DMS153 treated with DMSO at 0.1 percent for 48 hours (cell line): ENCODE results near the gene APMAP.
"Not testable (repeated sequence)": the region's sequence is repeated elsewhere in the genome, so short reads cannot be mapped to it uniquely, and the experiment has no call there.

Experiments used
- DNase-seq: peaks from one replicate; lab custom pipeline; 2025; ENCODE audit not compliant: unreplicated experiment; lab: John Stamatoyannopoulos, UW

Gene APMAP

DNA sequence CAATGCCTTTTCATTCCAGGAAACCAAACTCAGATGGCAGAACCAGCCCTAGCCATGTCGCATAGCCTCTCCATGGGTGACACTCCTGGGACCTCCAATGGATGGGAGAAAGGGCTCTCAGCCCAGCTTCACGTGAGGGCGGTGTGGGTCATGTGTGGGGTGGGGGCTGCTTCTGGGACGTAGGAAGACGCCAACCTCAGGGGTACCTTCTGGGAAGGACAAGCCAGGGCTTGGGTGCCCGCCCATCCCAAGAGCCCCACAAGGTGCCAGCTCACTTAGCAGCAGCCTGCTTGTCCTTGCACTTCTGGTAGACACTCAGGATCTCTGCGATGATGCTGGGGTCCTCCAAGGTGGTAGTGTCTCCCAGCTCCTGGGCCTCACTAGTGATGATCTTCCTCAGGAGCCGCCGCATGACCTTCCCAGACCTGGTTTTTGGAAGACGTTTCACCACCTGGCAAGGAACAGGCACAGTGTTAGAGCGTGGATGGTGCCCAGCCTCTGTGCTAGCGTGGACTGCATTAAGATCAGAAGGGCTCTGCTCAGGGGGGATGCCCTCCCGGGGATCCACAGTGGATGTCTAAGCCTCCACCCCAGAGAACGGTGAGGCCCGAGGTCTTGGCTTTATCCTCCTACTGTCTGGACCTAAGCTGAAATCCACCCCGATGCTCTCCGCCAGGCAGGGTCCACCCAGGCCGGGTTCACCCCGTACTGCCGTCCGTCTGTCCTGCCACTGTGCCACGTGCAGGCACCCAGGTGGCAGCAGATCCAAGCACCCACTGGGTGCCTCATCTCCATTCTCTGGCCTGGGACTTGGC lies 15.1 kb upstream of the APMAP start:
- no peak for DNase-seq

DNA sequence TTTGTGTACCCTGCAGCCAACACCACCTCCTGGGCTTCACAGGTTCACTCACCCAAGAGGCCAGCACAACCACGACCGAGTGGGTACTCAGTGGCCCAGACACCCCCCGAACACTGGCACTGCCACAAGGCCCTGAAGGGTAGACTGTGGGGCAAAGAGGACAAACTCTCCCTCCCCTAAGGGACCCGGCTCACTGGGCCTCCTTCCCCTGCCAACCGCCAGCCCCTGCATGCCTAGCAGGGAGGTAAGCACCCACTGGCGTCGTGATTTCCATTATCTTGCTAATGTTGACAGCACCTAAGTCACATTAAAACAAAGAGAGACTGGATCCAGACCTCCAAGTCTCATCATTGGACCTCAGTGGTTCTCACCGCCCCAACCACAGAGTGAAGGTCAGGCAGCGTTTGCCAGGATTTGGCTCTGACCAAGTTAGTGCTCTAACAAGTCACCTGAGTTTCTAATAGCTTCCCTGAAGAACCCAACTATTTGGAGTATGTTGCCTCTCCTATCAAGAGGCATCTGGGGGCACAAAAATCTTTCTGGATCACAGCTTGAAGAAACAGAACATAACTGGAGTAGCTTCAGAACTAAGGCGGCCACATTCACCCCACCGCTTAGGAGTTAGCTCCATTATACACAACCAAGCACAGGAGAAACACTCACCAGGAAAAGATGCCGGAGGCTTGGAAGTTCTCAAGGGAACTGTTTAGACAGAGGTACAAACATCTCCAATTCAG lies 14.0 kb upstream of the APMAP start:
- DNase-seq, result no peak

DNA sequence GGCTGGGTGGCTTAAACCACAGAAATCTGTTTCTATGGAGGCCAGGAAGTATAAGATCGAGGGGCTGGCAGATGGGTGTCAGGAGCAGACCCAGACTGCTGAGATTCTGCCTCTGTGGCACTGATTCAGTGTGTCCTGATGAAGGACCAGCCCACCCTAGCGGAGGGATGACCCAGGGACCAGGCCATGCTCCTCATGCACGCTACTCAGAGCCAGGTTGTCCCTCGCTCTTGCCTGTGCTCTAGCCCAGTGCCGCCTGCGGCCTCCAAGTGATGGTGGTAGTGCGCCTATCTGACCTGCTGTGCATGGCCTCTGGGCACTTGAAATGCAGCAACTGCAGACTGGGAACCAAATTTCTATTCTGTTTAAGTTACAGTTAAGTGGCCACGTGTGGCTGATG lies 13.1 kb upstream of the APMAP start:
- DNase-seq, result no peak

DNA sequence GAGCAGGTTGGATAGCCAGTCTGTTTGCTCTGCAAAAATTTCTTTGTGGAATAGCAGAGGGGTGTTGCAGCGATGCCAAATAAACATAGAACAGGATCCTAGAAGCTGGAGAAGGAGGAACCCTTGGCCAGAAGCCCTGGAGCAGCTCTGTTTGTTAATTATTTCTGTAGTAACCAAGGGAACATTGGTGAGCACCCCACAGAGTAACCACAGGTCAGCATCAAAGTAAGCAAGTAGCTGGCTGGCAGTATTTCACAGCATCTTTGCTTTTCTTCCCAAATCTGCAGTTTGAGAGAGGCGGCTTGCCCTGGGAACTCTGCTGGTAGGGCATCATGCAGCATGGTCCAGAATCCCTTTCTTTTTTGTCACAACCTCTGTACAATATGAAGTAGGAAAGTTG lies 12.7 kb upstream of the APMAP start:
- no peak for DNase-seq

DNA sequence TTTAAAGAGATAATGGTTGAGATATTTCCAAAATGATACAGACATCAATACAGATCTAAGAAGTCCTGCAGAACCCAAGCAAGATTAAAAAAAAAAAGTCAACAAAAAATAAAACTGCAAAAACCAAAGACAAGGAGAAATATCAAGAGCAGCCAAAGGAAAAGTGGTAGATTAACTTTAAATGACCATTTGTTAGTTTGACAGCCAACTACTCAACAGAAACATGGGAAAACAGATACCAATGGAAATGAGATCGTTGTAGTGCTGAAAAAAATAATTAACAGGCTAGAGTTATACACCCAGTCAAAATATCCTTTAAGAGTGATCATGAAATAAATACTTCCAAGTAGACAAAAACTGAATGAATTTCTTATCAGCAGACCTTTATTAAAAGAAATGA lies 10.5 kb upstream of the APMAP start:
- no peak for DNase-seq

DNA sequence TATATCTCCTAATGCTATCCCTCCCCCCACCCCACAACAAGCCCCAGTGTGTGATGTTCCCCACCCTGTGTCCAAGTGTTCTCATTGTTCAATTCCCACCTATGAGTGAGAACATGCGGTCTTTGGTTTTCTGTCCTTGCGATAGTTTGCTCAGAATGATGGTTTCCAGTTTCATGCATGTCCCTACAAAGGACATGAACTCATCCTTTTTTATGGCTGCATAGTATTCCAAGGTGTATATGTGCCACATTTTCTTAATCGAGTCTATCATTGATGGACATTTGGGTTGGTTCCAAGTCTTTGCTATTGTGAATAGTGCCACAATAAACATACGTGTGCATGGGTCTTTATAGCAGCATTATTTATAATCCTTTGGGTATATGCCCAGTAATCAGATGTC lies 8.8 kb upstream of the APMAP start:
- not testable (repeated sequence) for DNase-seq

DNA sequence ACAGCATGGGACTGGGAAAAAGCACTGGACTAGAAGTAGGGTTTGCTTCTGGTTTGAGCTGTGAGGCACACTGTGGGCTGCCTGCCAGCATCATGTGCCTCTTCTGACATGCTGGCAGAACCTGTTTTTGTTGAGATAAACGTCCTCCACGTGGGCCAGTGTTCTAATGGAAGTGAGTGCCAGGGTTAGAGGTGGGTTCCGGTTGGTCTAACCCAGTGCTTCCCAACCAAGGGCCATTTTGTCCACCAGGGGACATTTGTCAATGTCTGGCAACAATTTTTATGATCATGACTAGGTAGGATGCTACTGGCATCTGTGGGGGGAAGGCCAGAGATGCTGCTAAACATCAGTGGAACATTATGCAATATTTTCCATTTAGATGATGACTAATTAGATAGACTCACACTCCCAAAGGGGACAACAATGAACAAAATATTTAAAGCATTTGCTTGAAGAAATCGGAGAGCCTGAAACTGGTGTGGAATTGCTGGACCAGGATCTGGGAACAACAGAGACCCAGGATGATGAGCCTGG lies 7.8 kb upstream of the APMAP start:
- DNase-seq, result peak; percentile 19

DNA sequence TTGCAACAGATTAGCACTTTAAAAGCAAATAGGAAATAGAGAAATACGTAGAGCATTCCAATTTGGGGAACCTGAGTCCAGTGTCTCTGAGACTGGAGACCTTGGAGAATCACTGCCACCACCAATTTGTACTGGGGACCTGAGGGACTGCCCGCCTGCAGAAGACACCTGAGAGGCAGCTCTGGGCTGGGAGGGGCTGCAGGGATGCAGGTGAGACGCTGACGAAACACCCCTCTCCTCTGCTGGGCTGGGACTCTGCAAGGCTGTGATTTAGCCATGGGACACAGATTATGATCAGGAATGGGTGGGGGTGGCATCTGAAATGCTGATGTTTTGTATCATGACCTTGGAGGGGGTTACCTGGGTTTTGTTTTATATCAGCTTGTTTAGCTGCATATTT lies 7.0 kb upstream of the APMAP start:
- no peak for DNase-seq

DNA sequence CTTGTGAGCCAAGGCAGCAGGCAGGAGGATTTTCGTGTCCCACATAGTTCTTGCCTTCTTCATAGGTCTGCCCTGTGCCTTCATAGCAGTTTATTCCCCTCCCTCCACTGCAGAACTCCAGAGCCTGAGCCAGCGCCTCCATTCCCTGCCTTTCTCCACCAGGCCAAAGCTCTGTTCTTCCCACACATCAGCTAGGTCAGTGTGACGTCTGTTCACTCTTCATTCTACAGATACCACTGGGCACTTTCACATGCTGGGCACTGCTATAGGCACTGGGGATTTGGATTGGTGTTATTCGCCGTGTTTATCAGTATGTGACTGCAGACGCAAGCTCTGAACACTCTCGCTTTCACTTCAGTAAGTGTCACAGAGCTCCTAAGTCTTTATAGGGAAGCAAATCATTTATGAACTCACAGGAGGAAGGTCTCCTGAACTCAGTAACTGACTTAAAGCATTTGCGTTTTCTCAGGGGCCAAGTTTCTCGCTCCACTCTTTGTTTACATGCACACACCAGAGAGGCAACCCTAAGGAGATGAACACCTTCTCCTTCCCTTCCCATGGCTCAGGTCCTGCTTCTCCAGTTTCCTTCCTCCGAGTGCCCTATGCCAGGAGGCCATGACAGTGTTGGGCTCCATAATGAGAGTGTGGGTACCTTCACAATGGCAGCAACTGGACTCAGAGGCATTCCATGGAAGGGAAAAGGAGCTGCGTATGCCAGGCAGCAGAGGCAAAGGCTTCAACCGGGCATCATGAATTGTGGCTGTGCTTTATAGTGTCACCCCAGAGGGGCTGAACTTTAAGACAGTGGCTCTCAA lies 6.3 kb upstream of the APMAP start:
- DNase-seq, result no peak

DNA sequence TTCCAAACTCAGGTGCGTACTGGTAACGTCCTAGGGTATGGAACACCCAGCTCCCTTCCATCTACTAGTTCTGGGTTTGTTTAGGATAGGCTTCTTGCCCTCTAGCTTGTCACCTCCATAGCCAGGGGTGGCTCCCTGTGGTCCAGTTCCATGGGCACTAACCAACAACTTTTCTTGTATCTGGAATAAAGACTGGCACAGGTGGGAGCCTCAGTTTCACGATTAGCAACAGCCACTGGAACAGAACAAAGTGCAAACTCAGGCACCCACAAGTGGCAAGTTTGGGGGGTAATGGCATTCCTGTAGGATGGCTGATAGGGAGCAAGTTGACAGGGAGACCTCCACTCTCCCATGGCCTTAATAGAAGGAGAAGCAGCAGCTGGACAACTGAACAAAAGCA lies 5.6 kb upstream of the APMAP start:
- DNase-seq, result no peak

DNA sequence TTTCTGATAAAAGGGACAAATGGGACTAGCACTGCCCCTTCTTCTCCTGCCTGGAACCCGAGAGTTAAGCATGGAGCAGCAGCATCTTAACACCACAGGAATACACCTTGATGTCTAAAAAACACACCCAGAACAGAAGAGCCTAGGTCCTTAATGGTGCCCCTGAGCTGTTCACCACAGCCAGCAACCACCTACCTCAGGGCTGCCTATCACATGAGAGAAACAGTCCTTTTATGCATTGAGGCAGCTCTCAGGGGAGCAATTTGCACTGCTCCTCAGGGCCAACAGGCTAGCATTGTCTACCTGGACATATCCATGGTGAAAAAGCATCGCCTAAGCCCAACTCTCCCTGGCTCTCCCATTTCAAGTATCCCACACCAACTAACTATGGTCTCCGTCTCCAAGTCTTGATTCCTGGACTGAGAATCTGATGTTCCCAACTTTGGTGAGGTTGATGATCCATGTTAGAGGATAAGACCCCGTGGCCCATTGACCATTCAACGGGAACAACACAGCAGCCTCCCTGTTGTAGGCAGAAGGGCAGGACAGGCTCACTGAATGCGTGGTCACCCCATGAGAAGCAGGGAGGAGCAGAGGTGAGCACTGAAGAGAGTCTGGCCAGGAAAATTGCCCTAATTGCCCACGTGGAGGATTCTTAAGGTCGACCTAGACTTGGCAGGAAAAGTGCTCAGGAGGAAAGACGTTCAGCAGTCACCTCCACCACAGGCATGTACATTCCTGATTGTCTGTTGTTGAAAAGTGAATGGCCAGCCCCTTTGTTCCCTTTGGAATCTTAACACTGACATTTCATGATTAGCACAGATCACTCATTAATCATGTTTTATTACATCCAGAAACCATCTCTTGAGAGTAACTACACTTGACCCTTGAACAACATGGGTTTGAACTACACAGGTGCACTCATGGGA lies 4.2 kb upstream of the APMAP start:
- no peak for DNase-seq

DNA sequence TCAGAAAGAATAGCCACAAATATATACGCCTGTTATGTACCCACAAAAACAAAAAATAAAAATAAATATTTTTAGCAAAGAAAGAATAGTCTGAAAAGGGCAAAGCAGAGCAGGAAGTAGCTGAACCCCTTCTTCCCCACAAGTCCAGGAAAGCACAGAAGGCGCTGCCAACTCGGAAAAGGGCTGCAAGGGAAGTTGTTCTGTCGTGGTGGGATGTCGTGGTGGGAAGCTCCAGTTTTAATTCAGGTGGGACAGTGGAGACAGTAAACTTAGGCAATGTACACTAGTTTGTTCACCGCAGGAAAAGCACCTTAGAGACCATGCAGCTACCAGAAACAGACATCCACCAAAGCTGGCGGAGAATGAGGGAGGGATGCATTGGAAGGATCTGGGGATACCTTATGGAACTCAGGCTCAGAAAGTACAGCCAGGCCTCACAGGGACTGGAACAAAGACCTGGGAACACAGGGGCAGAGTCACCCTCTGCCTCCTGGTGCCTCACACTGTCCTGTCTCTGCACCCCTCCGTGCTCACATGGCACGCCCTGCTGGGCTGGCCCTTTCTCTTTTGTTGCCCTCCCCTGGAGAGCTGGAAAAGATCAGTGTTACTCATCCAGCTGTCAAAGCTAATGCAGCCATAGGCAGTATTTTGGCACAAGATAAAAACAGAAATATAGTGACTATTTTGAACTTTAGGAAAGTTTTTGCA lies 3.3 kb upstream of the APMAP start:
- no peak for DNase-seq

DNA sequence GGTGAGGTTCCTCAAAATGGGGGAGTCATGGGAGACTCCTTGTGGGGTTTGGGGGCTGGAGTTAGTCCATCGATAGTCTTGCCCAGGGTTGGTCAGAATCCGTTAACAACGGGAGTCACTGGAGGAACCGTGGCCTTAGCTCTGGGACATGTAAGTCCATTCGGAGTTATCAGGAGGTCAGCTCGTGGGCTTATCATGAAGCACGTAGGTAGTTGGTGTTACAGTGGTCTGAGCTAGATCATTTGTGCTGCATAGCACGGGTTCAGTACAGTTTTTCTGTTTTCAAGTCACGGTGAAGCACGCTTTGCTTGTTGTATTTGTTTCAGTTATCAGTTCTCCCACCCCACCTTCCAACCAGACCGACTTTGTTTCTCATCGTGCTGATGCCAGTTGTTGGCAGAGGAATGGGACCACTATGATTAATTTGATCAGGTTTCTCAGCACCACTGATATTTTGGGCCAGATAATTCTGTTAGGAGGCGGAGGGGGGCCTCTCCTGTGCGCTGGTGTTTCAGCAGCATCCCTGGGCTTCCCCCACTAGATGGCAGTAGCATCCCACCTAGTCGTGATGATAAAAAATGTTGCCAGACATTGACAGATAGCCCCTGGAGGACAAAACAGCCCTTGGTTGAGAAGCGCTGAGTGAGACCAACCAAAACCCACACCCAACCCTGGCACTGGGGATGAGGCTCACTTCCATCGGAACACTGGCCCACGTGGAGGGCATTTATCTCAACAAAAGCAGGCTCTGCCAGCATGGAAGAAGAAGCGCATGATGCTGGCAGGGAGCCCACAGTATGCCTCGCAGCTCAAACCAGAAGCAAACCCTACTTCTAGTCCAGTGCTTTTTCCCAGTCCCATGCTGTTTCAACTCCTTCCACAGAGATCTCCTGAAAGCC lies 2.2 kb upstream of the APMAP start:
- DNase-seq, result peak; percentile 37

DNA sequence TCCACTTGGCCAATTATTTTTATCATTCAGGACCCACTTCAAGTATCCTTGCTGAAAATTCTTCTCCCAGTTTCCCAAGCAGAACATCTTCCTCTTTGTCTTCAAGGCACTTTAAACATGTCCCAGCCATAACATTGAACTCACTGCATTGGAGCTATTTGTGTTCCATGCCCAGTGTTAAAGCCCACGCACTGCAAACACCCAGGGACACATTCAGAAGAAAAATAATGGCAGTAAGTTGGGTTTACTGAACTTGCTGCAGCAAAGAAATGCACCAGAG lies 1.6 kb upstream of the APMAP start:
- DNase-seq, result no peak

DNA sequence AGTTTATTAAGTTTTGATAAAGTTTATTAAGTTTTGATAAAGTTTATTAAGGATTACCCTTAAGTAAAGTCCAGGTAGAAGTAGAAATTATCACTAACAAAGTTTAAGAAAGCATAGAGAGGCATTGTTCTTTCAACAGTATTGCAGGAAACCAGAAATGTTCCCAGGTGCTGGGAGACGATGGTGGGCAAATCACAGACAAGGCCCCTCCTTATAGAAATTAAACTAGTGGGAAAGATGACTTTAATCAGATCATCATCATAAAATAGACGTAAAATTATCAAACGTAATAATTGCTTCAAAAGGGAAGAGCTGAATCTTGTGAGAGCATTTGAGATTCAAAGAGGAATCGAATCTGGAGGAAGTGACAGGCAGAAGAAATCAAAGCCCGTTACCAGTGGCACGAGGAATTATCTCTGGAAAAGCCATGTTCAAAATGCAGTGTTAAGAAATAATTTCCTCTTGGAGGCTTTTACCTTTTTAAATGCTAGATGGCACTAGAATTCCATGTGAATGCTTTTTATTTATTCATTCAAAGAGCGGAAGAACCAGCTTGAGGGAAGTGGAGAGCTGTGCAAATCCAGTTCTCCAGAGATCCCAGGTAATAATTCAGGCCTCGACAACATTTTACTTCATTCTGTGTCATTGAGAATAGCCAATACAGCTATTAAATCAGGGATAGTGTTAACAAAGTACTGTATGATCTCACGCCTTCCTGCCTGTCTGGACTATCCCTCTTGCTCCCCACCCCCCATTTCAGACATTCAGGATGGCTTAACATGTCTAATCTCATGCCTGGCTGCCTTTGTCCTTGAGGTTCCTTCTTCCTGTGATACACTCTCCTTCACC lies 1.0 kb upstream of the APMAP start:
- DNase-seq, result peak; percentile 66

DNA sequence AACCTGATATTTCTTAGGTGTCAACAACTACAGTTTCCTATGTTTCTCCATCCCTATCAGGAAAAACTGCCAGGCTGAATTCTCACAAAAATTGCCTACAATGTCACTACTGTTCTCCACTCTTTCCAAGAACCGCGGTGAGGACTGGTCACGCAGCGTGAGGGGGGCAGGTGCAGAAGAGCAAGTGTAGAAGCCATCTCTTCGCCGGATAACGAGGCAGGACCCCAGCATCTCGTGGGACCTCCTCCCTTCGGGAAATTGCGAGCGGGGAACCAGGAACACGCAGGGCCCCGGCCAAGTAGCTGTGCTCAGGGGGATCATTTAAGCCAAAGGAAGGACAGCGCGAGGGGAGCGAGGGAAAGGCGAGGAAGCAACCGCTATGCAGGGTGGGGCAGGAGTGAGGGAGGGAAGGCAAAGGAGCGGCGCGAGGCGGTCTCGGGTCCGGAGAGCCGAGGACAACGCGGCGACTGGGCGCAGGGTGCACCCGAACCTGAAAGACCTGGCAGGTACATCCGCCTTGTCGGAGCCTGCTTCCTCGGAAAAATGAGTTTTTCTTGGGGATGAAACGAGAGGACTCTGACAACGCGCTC lies 559 bp downstream of the APMAP start:
- no peak for DNase-seq

DNA sequence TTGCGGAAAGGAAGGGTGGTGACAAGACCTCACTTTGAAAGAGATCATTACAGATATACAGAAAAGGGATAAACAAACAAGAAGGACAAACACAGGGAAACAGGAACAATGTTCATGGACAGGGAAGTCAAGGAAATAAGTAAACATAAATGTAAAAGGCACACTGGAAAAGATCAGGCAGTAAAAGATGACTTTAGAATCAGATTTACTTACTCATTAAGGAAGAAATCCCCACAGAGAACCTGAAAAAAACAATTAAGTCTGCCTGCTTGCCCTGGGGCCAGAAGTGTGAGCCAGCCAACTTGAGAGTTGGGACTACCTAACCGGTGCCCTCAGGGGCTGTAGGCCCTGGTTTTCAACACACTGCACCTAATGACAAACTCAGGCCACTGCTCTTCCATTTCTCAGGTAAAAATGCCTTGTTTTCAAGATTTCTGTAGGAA lies 1.7 kb downstream of the APMAP start:
- DNase-seq, result no peak

DNA sequence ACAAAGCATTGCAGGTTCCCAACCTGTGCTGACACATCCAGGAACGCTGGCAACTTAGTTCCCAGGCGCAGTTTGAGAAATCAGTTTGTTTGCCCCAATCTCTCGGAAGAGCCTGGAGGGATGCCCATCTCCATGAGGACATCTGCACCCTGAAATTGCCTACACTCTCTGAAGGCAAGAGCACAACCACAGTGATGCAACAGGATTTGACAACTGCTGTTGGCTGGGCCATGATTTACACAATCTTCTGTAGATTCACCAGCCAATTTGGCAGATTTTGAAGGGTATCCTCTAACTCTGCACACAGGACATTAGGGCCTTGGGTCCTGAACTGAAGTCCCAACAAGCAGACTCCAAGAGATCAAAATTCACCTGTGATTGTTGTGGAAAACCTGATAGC lies 3.4 kb downstream of the APMAP start:
- DNase-seq, result no peak
